ENCODE measurements around the gene SMIM30.

The SMIM30 gene

GRCh38 chr7:113086431-113086888 lies 31.9 kb downstream of the SMIM30 start, which contains the start of gene GPR85:
GPR85 (minus strand) TSS chr7:113086827; CDS start chr7:113084721, 2,106 bp downstream.
- DNase-seq: peak in 1 of 2 donors; percentile 29
- Histone ChIP-seq H3K4me3 (peak within 1 kb of the TSS; percentile 50 to 57), H3K4me1 (peaks cover 0 to 15% (median 7%) of the 10 kb centered on the region in 4 donors), H3K9me3 (no peaks in the 10 kb centered on the region), H3K36me3 (no peaks in the 10 kb centered on the region), H3K27ac (peak within 1 kb of the TSS; percentile 46 to 61), H3K27me3 (no peaks in the 10 kb centered on the region)
- intact Hi-C loops (cut with DNase I; ENCODE audit: low total_unique reads): no loop called here
- no peak for TF ChIP-seq CTCF (IDR thresholded peaks at IDR 0.05)

GRCh38 chr7:113085781-113086390 lies 32.5 kb downstream of the SMIM30 start:
- intact Hi-C loops (cut with DNase I; ENCODE audit: low total_unique reads): no loop called here
- H3K4me1 ChIP-seq: peaks cover 0 to 15% (median 7%) of the 10 kb centered on the region in 4 donors
- peak overlapping the region; percentile 50 to 57 for H3K4me3 ChIP-seq
- no peaks in the 10 kb centered on the region for H3K9me3 ChIP-seq
- no peaks in the 10 kb centered on the region for H3K36me3 ChIP-seq
- DNase-seq: no peak
- H3K27ac ChIP-seq: no peak overlapping the region
- no peaks in the 10 kb centered on the region for H3K27me3 ChIP-seq
- TF ChIP-seq CTCF (IDR thresholded peaks at IDR 0.05): no peak

GRCh38 chr7:113084496-113085172 lies 33.7 kb downstream of the SMIM30 start:
- Histone ChIP-seq H3K4me3 (no peak overlapping the region), H3K27me3 (no peaks in the 10 kb centered on the region), H3K36me3 (no peaks in the 10 kb centered on the region), H3K9me3 (no peaks in the 10 kb centered on the region), H3K4me1 (peaks cover 0 to 15% (median 7%) of the 10 kb centered on the region in 4 donors), H3K27ac (no peak overlapping the region)
- intact Hi-C loops (cut with DNase I; ENCODE audit: low total_unique reads): no loop called here
- DNase-seq: no peak
- no peak for TF ChIP-seq CTCF (IDR thresholded peaks at IDR 0.05)

- DNase-seq: no peak
- no peaks in the 10 kb centered on the region for H3K27me3 ChIP-seq
- no peak for TF ChIP-seq CTCF (IDR thresholded peaks at IDR 0.05)
- H3K9me3 ChIP-seq: no peaks in the 10 kb centered on the region
- H3K4me3 ChIP-seq: no peak overlapping the region
- H3K27ac ChIP-seq: no peak overlapping the region
- no peaks in the 10 kb centered on the region for H3K36me3 ChIP-seq
- peaks cover 0 to 15% (median 7%) of the 10 kb centered on the region in 4 donors for H3K4me1 ChIP-seq
- intact Hi-C loops (cut with DNase I; ENCODE audit: low total_unique reads): no loop called here
Measured at GRCh38 chr7:113083816-113084495, 34.4 kb downstream of the SMIM30 start.

DNA sequence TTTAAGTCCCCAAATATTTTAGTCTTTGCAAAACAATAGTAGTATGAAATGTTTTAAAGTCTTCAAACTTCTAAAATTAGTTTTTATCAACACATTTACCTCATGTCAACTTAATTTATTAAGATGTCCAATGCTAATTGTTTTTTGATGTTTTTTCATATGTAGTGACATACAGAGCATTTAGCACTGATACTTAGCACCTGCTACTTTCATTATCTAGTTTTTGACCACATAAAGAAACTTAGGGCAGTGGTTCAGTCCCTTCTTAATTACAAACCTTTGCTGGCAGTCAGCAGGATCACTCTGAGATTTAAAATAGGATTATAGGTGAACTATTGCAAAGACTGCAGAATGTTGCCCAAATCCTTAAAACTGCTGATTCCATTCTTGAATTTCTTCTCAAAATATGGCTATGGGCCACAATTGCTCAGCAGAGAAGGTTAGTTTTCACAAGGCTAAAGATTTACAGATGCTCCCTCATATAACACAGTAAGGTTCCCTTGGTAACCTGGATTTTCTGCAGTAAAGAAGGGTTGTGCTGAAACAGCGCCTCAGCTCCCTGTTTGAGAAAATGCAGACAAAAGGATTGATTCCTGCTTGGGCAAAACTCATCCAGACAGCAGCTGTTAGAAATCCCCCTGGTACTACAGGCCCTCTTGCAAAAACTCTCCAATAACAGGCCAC lies 35.1 kb downstream of the SMIM30 start:
- H3K4me1 ChIP-seq: peaks cover 0 to 15% (median 7%) of the 10 kb centered on the region in 4 donors
- H3K36me3 ChIP-seq: no peaks in the 10 kb centered on the region
- DNase-seq: no peak
- H3K27me3 ChIP-seq: no peaks in the 10 kb centered on the region
- H3K9me3 ChIP-seq: no peaks in the 10 kb centered on the region
- no peak overlapping the region for H3K27ac ChIP-seq
- H3K4me3 ChIP-seq: no peak overlapping the region
- intact Hi-C loops (cut with DNase I; ENCODE audit: low total_unique reads): no loop called here
- no peak for TF ChIP-seq CTCF (IDR thresholded peaks at IDR 0.05)

Measured in tibial artery (tissue), 4 donors.